Measurements from ENCODE around the gene LTA4H.

LTA4H gene

GRCh38 chr12:96060041-96060440 is 24.7 kb upstream of the LTA4H start:
- H3K27me3 ChIP-seq (ENCODE audit: control insufficient read depth in 5 of 5, insufficient read depth in 4 of 5, low read length in 5 of 5) = no peaks in the 10 kb centered on the region
- no peak overlapping the region for H3K4me3 ChIP-seq (ENCODE audit: low read depth in 1 of 5, low read length in 5 of 5)
- no peak overlapping the region for H3K27ac ChIP-seq (ENCODE audit: low read depth, low read length)
- H3K9ac ChIP-seq (ENCODE audit: low read length in 5 of 5) = no peak overlapping the region
- H3K36me3 ChIP-seq (ENCODE audit: control insufficient read depth in 5 of 5, insufficient read depth in 5 of 5, low read length in 5 of 5) = no peaks in the 10 kb centered on the region
- H3K4me1 ChIP-seq (ENCODE audit: control insufficient read depth in 5 of 5, insufficient read depth in 5 of 5, low read length in 5 of 5) = peaks cover 0 to 16% (median 6%) of the 10 kb centered on the region in 5 donors
- H3K9me3 ChIP-seq (ENCODE audit: control insufficient read depth in 5 of 5, low read length in 5 of 5) = peaks cover 0 to 4% (median 2%) of the 10 kb centered on the region in 5 donors

- Histone ChIP-seq H3K9me3 (ENCODE audit: control insufficient read depth in 5 of 5, low read length in 5 of 5) (peaks cover 0 to 4% (median 2%) of the 10 kb centered on the region in 5 donors), H3K4me3 (ENCODE audit: low read depth in 1 of 5, low read length in 5 of 5) (no peak overlapping the region), H3K4me1 (ENCODE audit: control insufficient read depth in 5 of 5, insufficient read depth in 5 of 5, low read length in 5 of 5) (peaks cover 0 to 24% (median 16%) of the 10 kb centered on the region in 5 donors), H3K27me3 (ENCODE audit: control insufficient read depth in 5 of 5, insufficient read depth in 4 of 5, low read length in 5 of 5) (no peaks in the 10 kb centered on the region), H3K9ac (ENCODE audit: low read length in 5 of 5) (no peak overlapping the region), H3K36me3 (ENCODE audit: control insufficient read depth in 5 of 5, insufficient read depth in 5 of 5, low read length in 5 of 5) (no peaks in the 10 kb centered on the region), H3K27ac (ENCODE audit: low read depth, low read length) (no peak overlapping the region)
Measured at GRCh38 chr12:96057986-96058553, 22.7 kb upstream of the LTA4H start.

- Histone ChIP-seq H3K9ac (ENCODE audit: low read length in 5 of 5) (no peak overlapping the region), H3K36me3 (ENCODE audit: control insufficient read depth in 5 of 5, insufficient read depth in 5 of 5, low read length in 5 of 5) (no peaks in the 10 kb centered on the region)
Measured at GRCh38 chr12:96056646-96057455, 21.5 kb upstream of the LTA4H start.

GRCh38 chr12:96054244-96054610 is 18.8 kb upstream of the LTA4H start:
- Histone ChIP-seq H3K9me3 (ENCODE audit: control insufficient read depth in 5 of 5, low read length in 5 of 5) (peaks cover 0 to 4% (median 2%) of the 10 kb centered on the region in 5 donors), H3K4me3 (ENCODE audit: low read depth in 1 of 5, low read length in 5 of 5) (no peak overlapping the region), H3K36me3 (ENCODE audit: control insufficient read depth in 5 of 5, insufficient read depth in 5 of 5, low read length in 5 of 5) (no peaks in the 10 kb centered on the region), H3K9ac (ENCODE audit: low read length in 5 of 5) (peak overlapping the region in 1 of 5 donors; percentile 31), H3K4me1 (ENCODE audit: control insufficient read depth in 5 of 5, insufficient read depth in 5 of 5, low read length in 5 of 5) (peaks cover 0 to 31% (median 10%) of the 10 kb centered on the region in 5 donors), H3K27me3 (ENCODE audit: control insufficient read depth in 5 of 5, insufficient read depth in 4 of 5, low read length in 5 of 5) (no peaks in the 10 kb centered on the region), H3K27ac (ENCODE audit: low read depth, low read length) (peak overlapping the region; percentile 35)

More at GRCh38 chr12:96056646-96057455, 21.5 kb upstream of the LTA4H start:
- Histone ChIP-seq H3K27me3 (ENCODE audit: control insufficient read depth in 5 of 5, insufficient read depth in 4 of 5, low read length in 5 of 5) (no peaks in the 10 kb centered on the region), H3K4me1 (ENCODE audit: control insufficient read depth in 5 of 5, insufficient read depth in 5 of 5, low read length in 5 of 5) (peaks cover 0 to 25% (median 12%) of the 10 kb centered on the region in 5 donors), H3K27ac (ENCODE audit: low read depth, low read length) (no peak overlapping the region), H3K4me3 (ENCODE audit: low read depth in 1 of 5, low read length in 5 of 5) (no peak overlapping the region), H3K9me3 (ENCODE audit: control insufficient read depth in 5 of 5, low read length in 5 of 5) (peaks cover 0 to 4% (median 2%) of the 10 kb centered on the region in 5 donors)

GRCh38 chr12:96053476-96054243 is 18.3 kb upstream of the LTA4H start:
- Histone ChIP-seq H3K4me1 (ENCODE audit: control insufficient read depth in 5 of 5, insufficient read depth in 5 of 5, low read length in 5 of 5) (peaks cover 0 to 32% (median 10%) of the 10 kb centered on the region in 5 donors), H3K27ac (ENCODE audit: low read depth, low read length) (peak overlapping the region; percentile 35), H3K4me3 (ENCODE audit: low read depth in 1 of 5, low read length in 5 of 5) (no peak overlapping the region), H3K27me3 (ENCODE audit: control insufficient read depth in 5 of 5, insufficient read depth in 4 of 5, low read length in 5 of 5) (no peaks in the 10 kb centered on the region), H3K9ac (ENCODE audit: low read length in 5 of 5) (no peak overlapping the region), H3K9me3 (ENCODE audit: control insufficient read depth in 5 of 5, low read length in 5 of 5) (peaks cover 0 to 4% (median 2%) of the 10 kb centered on the region in 5 donors), H3K36me3 (ENCODE audit: control insufficient read depth in 5 of 5, insufficient read depth in 5 of 5, low read length in 5 of 5) (no peaks in the 10 kb centered on the region)

GRCh38 chr12:96051756-96052485 is 16.5 kb upstream of the LTA4H start:
- Histone ChIP-seq H3K4me3 (ENCODE audit: low read depth in 1 of 5, low read length in 5 of 5) (no peak overlapping the region), H3K4me1 (ENCODE audit: control insufficient read depth in 5 of 5, insufficient read depth in 5 of 5, low read length in 5 of 5) (peaks cover 0 to 44% (median 18%) of the 10 kb centered on the region in 5 donors), H3K9me3 (ENCODE audit: control insufficient read depth in 5 of 5, low read length in 5 of 5) (peaks cover 0 to 2% (median 0%) of the 10 kb centered on the region in 5 donors), H3K27ac (ENCODE audit: low read depth, low read length) (no peak overlapping the region), H3K9ac (ENCODE audit: low read length in 5 of 5) (no peak overlapping the region), H3K36me3 (ENCODE audit: control insufficient read depth in 5 of 5, insufficient read depth in 5 of 5, low read length in 5 of 5) (no peaks in the 10 kb centered on the region), H3K27me3 (ENCODE audit: control insufficient read depth in 5 of 5, insufficient read depth in 4 of 5, low read length in 5 of 5) (no peaks in the 10 kb centered on the region)

- no peak overlapping the region for H3K4me3 ChIP-seq (ENCODE audit: low read depth in 1 of 5, low read length in 5 of 5)
- no peak overlapping the region for H3K27ac ChIP-seq (ENCODE audit: low read depth, low read length)
- H3K4me1 ChIP-seq (ENCODE audit: control insufficient read depth in 5 of 5, insufficient read depth in 5 of 5, low read length in 5 of 5) = peaks cover 0 to 44% (median 18%) of the 10 kb centered on the region in 5 donors
- H3K36me3 ChIP-seq (ENCODE audit: control insufficient read depth in 5 of 5, insufficient read depth in 5 of 5, low read length in 5 of 5) = no peaks in the 10 kb centered on the region
- no peaks in the 10 kb centered on the region for H3K27me3 ChIP-seq (ENCODE audit: control insufficient read depth in 5 of 5, insufficient read depth in 4 of 5, low read length in 5 of 5)
- H3K9ac ChIP-seq (ENCODE audit: low read length in 5 of 5) = no peak overlapping the region
- no peaks in the 10 kb centered on the region for H3K9me3 ChIP-seq (ENCODE audit: control insufficient read depth in 5 of 5, low read length in 5 of 5)
Measured at GRCh38 chr12:96050139-96050538, 14.8 kb upstream of the LTA4H start.

- H3K9me3 ChIP-seq (ENCODE audit: control insufficient read depth in 5 of 5, low read length in 5 of 5) = no peaks in the 10 kb centered on the region
- H3K36me3 ChIP-seq (ENCODE audit: control insufficient read depth in 5 of 5, insufficient read depth in 5 of 5, low read length in 5 of 5) = no peaks in the 10 kb centered on the region
- H3K27me3 ChIP-seq (ENCODE audit: control insufficient read depth in 5 of 5, insufficient read depth in 4 of 5, low read length in 5 of 5) = no peaks in the 10 kb centered on the region
- H3K4me1 ChIP-seq (ENCODE audit: control insufficient read depth in 5 of 5, insufficient read depth in 5 of 5, low read length in 5 of 5) = peaks cover 0 to 44% (median 12%) of the 10 kb centered on the region in 5 donors
- H3K9ac ChIP-seq (ENCODE audit: low read length in 5 of 5) = no peak overlapping the region
- no peak overlapping the region for H3K27ac ChIP-seq (ENCODE audit: low read depth, low read length)
- H3K4me3 ChIP-seq (ENCODE audit: low read depth in 1 of 5, low read length in 5 of 5) = no peak overlapping the region
Measured at GRCh38 chr12:96049101-96049500, 13.7 kb upstream of the LTA4H start.

GRCh38 chr12:96048393-96048969 is 13.1 kb upstream of the LTA4H start:
- Histone ChIP-seq H3K36me3 (ENCODE audit: control insufficient read depth in 5 of 5, insufficient read depth in 5 of 5, low read length in 5 of 5) (no peaks in the 10 kb centered on the region), H3K27me3 (ENCODE audit: control insufficient read depth in 5 of 5, insufficient read depth in 4 of 5, low read length in 5 of 5) (no peaks in the 10 kb centered on the region), H3K4me1 (ENCODE audit: control insufficient read depth in 5 of 5, insufficient read depth in 5 of 5, low read length in 5 of 5) (peaks cover 0 to 44% (median 8%) of the 10 kb centered on the region in 5 donors), H3K9me3 (ENCODE audit: control insufficient read depth in 5 of 5, low read length in 5 of 5) (no peaks in the 10 kb centered on the region), H3K9ac (ENCODE audit: low read length in 5 of 5) (no peak overlapping the region), H3K27ac (ENCODE audit: low read depth, low read length) (no peak overlapping the region), H3K4me3 (ENCODE audit: low read depth in 1 of 5, low read length in 5 of 5) (no peak overlapping the region)

All from subcutaneous abdominal adipose tissue (tissue), 5 donors.